Nucleus accumbens (tissue), 56 donors: Measurements from ENCODE around the gene PAK5.

Source experiments
- DNase-seq, 56 donors: peaks; one replicate each; lab custom pipeline; 2025; lab: John Stamatoyannopoulos, UW

Gene PAK5

DNA sequence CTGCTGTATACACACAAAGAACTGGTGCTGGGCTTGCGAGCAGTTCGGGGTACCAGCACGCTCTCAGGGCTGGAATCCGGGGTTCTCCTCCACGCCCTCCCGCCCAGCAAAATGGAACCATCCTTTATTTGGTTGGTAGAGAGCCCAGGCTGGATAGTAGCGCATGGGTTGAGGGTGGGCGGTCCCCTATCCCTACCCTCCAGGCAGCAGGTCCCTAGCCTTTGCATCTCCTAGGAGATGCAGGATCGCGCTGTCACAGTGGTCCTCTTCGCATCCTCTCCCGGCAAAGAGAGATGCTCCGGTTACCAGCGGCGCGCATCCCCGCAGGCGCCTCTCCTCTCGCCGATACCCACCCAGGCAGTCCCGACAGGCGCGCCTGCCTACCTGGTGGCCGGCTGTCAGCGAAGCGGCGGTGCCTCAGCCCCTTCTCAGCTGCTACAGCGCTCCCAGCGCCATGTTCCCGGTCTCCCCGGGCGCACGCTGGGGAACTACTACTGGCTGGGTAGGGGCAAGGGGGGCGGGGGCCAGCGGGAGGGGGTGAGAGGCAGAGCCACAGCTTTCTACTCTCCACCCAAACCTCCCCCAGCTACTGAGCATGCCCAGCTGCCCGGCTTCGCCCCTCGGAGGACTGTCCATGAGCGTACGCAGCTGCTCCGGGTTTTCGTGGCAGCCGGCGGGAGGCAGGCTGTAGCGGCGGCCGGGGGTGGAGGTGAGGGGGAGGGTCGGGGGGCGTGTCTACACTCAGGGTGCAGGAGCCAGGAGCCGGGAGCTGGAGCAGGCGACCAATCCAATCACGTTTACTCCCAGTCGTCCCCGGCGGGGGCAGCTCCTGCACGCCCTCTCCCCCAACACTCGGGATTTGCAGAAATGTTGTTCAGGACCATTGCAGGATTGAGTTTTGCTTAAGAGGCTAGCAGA, at the start of gene PAK5:
Gene PAK5, minus strand, starts transcription at position 699 of the 918 bp plus-strand sequence. CDS start 194,748 bp downstream, outside the sequence.
- peak in 54 of 56 donors; percentile 9 to 92 (median 74) for DNase-seq

GRCh38 chr20:9887706-9888105, 48.8 kb upstream of the PAK5 start:
- no peak for DNase-seq

DNA sequence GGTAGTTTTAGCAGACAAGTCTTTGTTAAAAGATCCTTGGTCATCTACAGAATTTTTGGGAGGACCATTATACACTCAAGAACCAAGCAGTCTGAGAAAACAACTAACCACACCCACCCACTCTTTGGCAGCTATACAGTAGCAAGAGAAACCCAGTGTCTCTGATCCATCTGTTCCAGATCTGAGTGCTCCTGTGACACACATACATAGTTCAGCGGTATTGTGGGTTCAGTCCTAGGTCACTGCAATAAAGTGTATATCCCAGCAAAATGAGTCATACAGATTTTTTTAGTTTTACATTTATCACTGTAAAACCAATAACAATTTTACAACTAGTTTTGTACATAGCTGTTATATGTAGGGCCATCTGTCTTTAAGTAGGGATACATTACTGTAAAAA, 47.4 kb upstream of the PAK5 start:
- DNase-seq: no peak

DNA sequence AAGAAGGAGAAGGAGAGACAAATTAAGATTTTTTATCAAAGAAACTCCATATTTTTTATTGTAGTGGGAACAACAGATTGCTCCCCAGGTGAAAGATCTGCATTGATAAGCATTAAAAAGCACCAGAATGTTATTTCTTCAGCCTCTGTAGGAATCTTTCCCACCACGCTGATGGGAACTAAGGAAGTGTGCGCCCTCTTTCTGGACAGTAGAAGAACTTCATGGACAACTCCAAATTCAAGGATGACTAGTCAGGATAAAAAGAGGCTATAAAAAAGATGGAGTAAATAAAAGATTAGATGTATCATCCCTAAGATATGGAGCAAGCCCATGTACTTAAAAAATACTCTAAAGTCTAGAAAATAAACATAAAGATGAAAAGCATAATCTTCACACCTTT, 45.8 kb upstream of the PAK5 start:
- no peak for DNase-seq

- DNase-seq: peak in 2 of 56 donors; percentile 10 to 13
Measured at GRCh38 chr20:9884061-9884460, 45.2 kb upstream of the PAK5 start.

GRCh38 chr20:9877932-9878495, 39.1 kb upstream of the PAK5 start:
- no peak for DNase-seq

DNA sequence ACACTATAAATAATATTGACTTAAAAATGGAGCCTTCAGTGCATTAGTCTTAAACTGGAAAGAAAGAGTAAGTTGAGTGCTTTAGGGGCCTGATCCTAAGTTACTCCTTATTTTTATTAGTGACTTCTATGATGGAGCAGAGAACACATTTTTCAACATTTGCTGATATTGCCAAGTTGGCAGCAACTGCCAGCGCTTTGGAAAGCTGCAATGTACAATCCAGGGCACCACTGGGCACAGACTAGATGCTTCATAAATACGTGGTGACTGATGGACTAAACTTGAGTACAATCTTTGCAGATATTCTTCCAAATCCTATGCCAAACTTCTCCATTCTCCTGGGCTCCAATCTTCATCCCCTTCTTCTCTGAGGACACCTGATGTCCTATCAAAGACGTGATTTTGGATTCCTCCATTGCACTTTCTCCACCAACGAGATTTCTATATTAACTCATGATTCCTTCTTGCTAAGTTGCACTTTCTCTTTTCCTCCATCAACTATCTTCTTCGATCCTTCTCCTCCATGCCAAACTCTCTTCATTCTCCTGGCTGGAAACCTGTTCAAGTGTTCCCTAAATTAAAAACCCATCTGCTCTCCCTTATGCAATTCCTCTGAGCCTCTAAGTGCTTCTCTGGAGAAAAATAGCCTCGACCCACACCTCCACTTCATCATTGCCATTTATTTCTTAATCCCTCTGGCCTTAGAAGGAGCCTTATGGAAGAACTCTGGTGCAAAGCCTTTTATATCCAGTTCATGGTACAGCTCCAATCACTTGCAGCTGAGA, 28.5 kb upstream of the PAK5 start:
- DNase-seq: no peak

GRCh38 chr20:9852566-9852965, 13.7 kb upstream of the PAK5 start:
- no peak for DNase-seq

DNA sequence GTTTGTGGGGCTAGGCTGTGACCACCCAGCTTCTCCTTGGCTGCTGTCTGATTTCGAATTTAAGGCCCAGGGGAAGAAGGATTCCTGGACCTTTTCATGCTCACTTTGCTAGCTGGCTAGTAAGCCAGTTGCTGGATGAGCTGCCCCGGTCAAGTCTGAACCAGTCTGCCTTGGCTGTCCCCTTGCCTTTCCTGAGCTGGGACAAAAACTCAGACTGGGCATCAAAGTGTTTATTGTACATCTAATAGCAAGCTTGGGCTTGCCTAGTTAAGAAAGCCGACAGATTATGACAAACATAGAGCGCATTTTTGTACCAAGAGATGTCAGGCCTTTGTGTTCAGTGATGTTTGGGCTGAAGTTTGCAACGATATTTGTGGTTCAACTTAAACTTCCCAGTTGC, 750 bp upstream of the PAK5 start:
- no peak for DNase-seq

DNA sequence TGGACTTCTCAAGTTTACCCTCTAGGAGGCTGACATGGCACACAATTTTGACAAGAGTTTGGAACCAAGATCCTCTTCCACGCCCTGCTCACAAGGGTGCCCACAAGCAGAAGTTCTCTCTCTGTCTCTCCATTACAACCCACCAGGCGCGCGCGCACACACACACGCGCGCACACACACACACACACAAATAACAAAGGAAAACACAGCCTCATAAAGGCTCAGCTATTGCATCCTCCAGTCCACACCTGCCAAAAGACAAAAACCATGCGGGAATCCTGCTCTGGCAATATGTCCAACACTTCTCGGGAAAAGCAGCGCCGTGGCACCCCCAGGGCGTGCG, 870 bp downstream of the PAK5 start:
- DNase-seq: peak in 15 of 56 donors; percentile 5 to 73 (median 35)

DNA sequence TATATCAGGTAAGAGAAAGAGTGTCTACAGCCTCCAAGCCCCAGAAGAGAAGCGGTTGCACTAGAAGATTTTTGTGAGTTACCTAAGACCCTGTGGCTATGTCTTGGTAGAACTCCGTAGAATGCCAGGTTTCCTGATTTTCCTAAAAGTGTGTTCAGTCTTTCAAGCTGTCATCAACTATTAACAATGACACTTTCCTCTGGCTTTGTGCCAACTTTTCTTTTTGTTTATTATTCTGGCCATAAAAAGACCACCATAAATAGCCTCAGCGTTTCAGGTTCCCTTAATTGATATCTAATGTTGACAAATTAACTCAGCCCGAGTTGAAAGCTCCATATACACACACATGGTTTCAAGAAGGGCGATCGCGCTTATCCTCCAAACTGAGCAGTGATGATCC, 1.2 kb downstream of the PAK5 start:
- no peak for DNase-seq

- no peak for DNase-seq
Measured at GRCh38 chr20:9835302-9835701, 3.6 kb downstream of the PAK5 start.

DNA sequence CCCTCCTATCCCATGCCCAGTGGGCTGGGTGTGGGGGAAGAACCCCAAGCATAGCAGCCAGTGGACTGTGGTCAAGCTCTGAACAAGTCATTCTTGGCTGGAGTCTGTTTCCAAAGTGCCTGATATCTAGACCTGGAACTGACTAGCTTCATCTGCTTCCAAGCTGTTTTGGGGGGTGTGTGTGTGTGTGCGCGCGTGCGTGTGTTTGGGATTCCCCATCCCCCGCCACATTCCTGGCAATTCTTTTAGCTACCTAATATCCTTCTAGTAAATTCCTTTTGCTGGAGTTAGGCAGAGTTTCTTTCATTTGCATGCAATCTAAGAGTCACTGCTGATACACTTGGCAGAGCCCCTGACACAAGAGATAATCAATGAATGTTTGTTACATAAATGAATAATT, 7.8 kb downstream of the PAK5 start:
- DNase-seq: no peak

GRCh38 chr20:9829835-9830234, 9.0 kb downstream of the PAK5 start:
- DNase-seq: no peak

DNA sequence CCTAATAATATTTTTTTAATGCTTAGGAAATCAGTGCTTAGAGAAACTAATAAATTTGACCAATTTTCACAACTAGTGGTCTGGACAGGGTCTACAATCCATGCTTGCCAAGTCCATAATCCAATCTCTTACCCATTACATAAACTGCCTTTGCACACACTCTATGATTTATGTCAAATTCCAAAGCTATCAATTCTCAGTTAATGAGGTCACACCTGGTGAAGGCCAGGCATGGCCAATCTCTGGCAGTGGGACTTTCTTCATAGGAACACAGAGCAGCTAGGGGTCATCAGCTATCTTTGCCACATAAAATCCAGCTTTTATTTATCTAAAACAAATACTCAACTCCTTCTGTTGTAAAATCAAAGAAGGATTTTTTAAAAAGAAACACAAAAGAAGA, 21.2 kb downstream of the PAK5 start:
- no peak for DNase-seq

DNA sequence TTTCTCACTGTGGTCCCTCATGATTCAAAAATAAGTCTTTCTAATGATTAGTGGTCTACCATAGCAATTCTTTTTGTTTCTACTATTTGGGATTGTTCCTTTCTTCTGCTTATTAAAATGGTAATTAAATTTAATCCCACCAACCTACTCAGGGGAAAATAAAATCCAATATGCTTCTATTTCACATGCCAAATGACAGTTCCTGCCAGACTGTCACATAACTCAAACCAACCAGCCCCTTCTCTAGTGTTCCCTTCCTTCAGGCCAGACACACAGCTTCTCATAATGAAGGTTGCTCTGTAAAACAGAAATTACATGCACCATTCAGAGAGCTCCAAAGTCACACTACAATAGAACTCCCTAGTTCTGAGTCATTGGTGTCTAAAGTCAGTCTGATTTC, 23.2 kb downstream of the PAK5 start:
- DNase-seq: no peak

GRCh38 chr20:9810738-9811137, 28.1 kb downstream of the PAK5 start:
- DNase-seq: no peak

- DNase-seq: no peak
Measured at GRCh38 chr20:9809271-9809670, 29.6 kb downstream of the PAK5 start.

DNA sequence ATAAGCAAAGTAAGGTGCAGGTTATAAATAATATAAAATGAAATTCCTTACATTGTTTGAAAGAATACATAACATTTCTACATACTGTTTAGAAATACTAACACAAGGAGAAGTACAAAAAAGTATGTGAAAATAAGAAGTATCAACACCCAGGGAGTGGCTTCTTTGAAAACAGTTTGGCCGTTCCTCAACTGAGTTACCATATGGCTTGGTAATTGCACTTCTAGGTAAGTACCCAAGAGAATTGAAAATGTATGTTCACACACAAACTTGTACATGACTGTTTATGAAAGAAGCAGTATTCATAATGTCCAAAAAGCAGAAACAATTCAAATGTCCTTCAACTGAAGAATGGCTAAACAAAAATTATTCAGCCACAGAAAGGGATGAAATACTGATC, 30.7 kb downstream of the PAK5 start:
- no peak for DNase-seq

DNA sequence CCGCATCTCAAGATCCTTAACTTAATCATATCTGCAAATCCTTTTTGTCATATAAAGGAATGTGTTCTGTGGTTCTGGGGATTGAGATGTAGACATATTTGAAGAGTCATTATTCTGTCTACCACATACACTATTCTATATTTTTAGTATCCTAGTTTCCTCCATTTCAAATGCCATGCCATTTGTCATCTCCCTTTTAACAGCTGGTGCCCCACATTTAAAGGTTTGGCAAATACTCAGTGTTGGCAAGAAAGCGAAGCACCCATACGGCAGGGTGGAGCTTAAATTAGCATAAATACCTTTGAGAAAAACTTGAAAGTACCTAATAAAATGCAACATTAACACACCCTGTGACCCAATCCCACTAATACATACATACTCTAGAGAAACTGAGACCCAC, 31.7 kb downstream of the PAK5 start:
- no peak for DNase-seq

DNA sequence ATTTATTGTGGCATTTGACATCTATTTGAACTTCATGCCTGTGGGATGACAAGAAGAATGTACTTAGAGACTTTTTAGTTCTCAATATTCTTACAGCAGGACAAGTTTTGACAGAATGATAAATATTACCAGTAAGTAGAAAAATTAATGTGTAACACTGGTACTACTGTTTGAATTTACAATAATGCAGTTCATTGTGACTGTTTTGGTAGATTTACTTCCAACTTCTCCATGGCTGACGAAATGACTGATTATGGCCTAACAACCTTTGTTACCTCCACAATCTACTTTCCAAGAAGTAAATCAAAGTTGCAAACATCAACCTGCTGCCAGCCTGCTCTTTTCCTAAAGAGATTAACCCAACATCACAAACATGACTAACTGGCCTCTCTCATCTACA, 38.5 kb downstream of the PAK5 start:
- no peak for DNase-seq
